ENCODE data around the gene TMED4. TPM values are rescaled to one million over a fixed set of nuclear protein-coding genes. Genes with fewer than 3 reads are reported as not detected.

TMED4 gene
- total and polyA plus RNA-seq, 10 of the 15 experiments (the other 5 are each of a cell fraction or from before 2014, with no cell fraction given) = 20.8 to 71.3 (median 51.0) TPM

DNA sequence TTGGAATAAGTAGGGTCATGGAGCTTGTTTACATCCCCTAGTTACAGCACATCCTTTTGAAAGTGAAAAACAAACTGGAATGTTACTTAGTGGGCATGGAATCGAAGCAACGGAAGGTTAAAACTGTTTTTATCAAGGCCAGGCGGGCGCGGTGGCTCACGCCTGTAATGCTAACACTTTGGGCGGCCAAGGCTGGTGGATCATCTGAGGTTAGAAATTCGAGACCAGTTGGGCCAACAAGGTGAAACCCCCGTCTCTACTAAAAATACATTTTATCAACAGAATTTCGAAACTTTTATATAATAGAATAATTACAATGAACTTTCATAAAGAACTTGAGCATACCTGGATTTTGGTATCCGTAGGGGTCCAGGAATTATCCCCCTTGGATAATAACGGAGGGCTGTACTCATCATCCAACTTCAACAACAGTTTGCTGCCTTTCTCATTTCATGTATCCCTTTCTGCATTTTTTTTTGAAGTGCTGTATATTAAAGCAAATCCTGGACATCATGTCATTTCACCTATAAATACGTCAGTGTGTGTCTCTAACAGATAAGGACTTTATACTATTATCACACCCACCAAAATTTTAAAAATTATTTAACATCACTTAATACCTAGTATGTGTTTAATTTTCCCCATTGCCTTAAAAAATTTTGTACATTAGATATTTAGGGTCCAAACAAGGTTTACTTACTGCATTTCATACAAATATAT, 1.3 kb upstream of the TMED4 start:
- Histone ChIP-seq H3K27me3 (replicated peaks in 1 of 2; ENCODE audit: control insufficient read depth in 2 of 2, insufficient read depth in 2 of 2, low read length in 1 of 2) (no peaks in the 10 kb centered on the region), H3K27ac (ENCODE audit: control insufficient read depth, insufficient read depth) (no peak overlapping the region), H4K20me1 (ENCODE audit: control insufficient read depth, insufficient read depth) (no peaks in the 10 kb centered on the region), H3K9me3 (replicated peaks; ENCODE audit: control insufficient read depth, insufficient read depth, low read length) (no peaks in the 10 kb centered on the region), H3K4me2 (ENCODE audit: control insufficient read depth, insufficient read depth) (peak overlapping the region; percentile 86), H3K79me2 (ENCODE audit: control insufficient read depth, insufficient read depth, low read length) (peaks cover 20% of the 10 kb centered on the region), H3K36me3 (ENCODE audit: control insufficient read depth in 2 of 2, insufficient read depth in 2 of 2, low read length in 1 of 2) (peaks cover 4 to 10% of the 10 kb centered on the region in 2 experiments), H3K4me3 (peak overlapping the region; percentile 83), H3K9ac (ENCODE audit: control insufficient read depth, insufficient read depth, low read length) (peak overlapping the region; percentile 91), H2AFZ (ENCODE audit: control insufficient read depth, low read depth, low read length) (peak overlapping the region; percentile 89), H3K4me1 (ENCODE audit: control insufficient read depth, insufficient read depth, low read length) (peaks cover 6% of the 10 kb centered on the region)
- FAIRE-seq = no peak
- intact Hi-C loops (cut with micrococcal nuclease; ENCODE audit: unreplicated experiment) = loop anchor here (5.0 kb wide), 1 partner anchor 214 kb away; the partner anchor contains the start of gene PPIA
- ChIA-PET POLR2A (interaction anchor here (0.6 to 3.6 kb wide), 12 partner anchors 11 to 431 kb away, joined by 3 to 20 read pairs (median 8); partner anchors contain the start of genes DDX56, H2AZ2 and OGDH), CTCF (interaction anchor here (0.7 to 4.0 kb wide), 8 partner anchors 11 to 552 kb away, joined by 3 to 16 read pairs (median 3); partner anchors contain the start of gene H2AZ2), RAD21 (ENCODE audit: unreplicated experiment) (interaction anchor here (0.6 to 3.5 kb wide), 6 partner anchors 10 to 264 kb away, joined by 3 to 26 read pairs (median 4); partner anchors contain the start of genes DDX56, H2AZ2 and OGDH), SMC1A (ENCODE audit: uncharacterized antibody, unreplicated experiment) (interaction anchor here (0.6 to 3.4 kb wide), 14 partner anchors 9 to 553 kb away, joined by 3 to 10 read pairs (median 4); partner anchors contain the start of genes DDX56 and H2AZ2)
- ATAC-seq = no peak
- no TSS peak for BruUV-seq (replicated peaks)
- DNase-seq (ENCODE audit: low read depth, low spot score) = no peak
- WGBS (ENCODE audit: insufficient coverage, insufficient replicate concordance, low lambda C conversion rate, missing lambda C conversion rate) = 88% methylated on average over 13 of the region's 13 CpGs
- in situ Hi-C loops (cut with MboI) = no loop called here
- TF ChIP-seq, protein P1, sequence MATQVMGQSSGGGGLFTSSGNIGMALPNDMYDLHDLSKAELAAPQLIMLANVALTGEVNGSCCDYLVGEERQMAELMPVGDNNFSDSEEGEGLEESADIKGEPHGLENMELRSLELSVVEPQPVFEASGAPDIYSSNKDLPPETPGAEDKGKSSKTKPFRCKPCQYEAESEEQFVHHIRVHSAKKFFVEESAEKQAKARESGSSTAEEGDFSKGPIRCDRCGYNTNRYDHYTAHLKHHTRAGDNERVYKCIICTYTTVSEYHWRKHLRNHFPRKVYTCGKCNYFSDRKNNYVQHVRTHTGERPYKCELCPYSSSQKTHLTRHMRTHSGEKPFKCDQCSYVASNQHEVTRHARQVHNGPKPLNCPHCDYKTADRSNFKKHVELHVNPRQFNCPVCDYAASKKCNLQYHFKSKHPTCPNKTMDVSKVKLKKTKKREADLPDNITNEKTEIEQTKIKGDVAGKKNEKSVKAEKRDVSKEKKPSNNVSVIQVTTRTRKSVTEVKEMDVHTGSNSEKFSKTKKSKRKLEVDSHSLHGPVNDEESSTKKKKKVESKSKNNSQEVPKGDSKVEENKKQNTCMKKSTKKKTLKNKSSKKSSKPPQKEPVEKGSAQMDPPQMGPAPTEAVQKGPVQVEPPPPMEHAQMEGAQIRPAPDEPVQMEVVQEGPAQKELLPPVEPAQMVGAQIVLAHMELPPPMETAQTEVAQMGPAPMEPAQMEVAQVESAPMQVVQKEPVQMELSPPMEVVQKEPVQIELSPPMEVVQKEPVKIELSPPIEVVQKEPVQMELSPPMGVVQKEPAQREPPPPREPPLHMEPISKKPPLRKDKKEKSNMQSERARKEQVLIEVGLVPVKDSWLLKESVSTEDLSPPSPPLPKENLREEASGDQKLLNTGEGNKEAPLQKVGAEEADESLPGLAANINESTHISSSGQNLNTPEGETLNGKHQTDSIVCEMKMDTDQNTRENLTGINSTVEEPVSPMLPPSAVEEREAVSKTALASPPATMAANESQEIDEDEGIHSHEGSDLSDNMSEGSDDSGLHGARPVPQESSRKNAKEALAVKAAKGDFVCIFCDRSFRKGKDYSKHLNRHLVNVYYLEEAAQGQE (IDR thresholded peaks at IDR 0.05; ENCODE audit: low read depth, low read length) = no peak
- TF ChIP-seq, protein P2, sequence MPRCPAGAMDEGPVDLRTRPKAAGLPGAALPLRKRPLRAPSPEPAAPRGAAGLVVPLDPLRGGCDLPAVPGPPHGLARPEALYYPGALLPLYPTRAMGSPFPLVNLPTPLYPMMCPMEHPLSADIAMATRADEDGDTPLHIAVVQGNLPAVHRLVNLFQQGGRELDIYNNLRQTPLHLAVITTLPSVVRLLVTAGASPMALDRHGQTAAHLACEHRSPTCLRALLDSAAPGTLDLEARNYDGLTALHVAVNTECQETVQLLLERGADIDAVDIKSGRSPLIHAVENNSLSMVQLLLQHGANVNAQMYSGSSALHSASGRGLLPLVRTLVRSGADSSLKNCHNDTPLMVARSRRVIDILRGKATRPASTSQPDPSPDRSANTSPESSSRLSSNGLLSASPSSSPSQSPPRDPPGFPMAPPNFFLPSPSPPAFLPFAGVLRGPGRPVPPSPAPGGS (IDR thresholded peaks at IDR 0.05; ENCODE audit: borderline replicate concordance, insufficient read depth, low read depth, low read length, poor library complexity, severe bottlenecking) = no peak
- TF ChIP-seq, protein P3, sequence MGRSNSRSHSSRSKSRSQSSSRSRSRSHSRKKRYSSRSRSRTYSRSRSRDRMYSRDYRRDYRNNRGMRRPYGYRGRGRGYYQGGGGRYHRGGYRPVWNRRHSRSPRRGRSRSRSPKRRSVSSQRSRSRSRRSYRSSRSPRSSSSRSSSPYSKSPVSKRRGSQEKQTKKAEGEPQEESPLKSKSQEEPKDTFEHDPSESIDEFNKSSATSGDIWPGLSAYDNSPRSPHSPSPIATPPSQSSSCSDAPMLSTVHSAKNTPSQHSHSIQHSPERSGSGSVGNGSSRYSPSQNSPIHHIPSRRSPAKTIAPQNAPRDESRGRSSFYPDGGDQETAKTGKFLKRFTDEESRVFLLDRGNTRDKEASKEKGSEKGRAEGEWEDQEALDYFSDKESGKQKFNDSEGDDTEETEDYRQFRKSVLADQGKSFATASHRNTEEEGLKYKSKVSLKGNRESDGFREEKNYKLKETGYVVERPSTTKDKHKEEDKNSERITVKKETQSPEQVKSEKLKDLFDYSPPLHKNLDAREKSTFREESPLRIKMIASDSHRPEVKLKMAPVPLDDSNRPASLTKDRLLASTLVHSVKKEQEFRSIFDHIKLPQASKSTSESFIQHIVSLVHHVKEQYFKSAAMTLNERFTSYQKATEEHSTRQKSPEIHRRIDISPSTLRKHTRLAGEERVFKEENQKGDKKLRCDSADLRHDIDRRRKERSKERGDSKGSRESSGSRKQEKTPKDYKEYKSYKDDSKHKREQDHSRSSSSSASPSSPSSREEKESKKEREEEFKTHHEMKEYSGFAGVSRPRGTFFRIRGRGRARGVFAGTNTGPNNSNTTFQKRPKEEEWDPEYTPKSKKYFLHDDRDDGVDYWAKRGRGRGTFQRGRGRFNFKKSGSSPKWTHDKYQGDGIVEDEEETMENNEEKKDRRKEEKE (IDR thresholded peaks at IDR 0.05) = no peak
- TF ChIP-seq RCOR1 (conservative IDR thresholded peaks at IDR 0.05; ENCODE audit: low read depth, low read length) (no peak), MTA2 (IDR thresholded peaks at IDR 0.05; ENCODE audit: low read depth) (no peak), ZZZ3 (IDR thresholded peaks at IDR 0.05; ENCODE audit: control insufficient read depth, insufficient read length, low read depth) (no peak), DPF2 (IDR thresholded peaks at IDR 0.05) (no peak), EGR1 (IDR thresholded peaks at IDR 0.05; ENCODE audit: borderline replicate concordance in 1 of 2, low read depth in 2 of 2, low read length in 2 of 2) (no peak), NBN (IDR thresholded peaks at IDR 0.05) (no peak), GABPA (IDR thresholded peaks at IDR 0.05; ENCODE audit: low read depth) (no peak), ZNF274 (IDR thresholded peaks at IDR 0.05; ENCODE audit: insufficient read depth, insufficient read length) (no peak)
- TF ChIP-seq, protein P4, sequence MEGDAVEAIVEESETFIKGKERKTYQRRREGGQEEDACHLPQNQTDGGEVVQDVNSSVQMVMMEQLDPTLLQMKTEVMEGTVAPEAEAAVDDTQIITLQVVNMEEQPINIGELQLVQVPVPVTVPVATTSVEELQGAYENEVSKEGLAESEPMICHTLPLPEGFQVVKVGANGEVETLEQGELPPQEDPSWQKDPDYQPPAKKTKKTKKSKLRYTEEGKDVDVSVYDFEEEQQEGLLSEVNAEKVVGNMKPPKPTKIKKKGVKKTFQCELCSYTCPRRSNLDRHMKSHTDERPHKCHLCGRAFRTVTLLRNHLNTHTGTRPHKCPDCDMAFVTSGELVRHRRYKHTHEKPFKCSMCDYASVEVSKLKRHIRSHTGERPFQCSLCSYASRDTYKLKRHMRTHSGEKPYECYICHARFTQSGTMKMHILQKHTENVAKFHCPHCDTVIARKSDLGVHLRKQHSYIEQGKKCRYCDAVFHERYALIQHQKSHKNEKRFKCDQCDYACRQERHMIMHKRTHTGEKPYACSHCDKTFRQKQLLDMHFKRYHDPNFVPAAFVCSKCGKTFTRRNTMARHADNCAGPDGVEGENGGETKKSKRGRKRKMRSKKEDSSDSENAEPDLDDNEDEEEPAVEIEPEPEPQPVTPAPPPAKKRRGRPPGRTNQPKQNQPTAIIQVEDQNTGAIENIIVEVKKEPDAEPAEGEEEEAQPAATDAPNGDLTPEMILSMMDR (IDR thresholded peaks at IDR 0.05 in 2 of 3, conservative IDR thresholded peaks at IDR 0.05 in 1 of 3; ENCODE audit: control insufficient read depth in 2 of 3, extremely low read depth in 1 of 3, insufficient read depth in 1 of 3, low read depth in 3 of 3, low read length in 3 of 3) = no peak
